B cell (primary cell): ENCODE measurements around the gene ASPN. TPM values are rescaled to one million over a fixed set of nuclear protein-coding genes. Genes with fewer than 3 reads are reported as not detected.

ENCODE experiments used
- ATAC-seq: fragments of 200-7000 bp; cut with Tn5 transposase; one replicate; pipeline ENCODE4 v1.10.0; 2021; ENCODE audit warnings: low read depth, mild to moderate bottlenecking, moderate number of reproducible peaks, moderate library complexity
- CTCF ChIA-PET: fragments of 350-600 bp; sonication (Branson Sonifier 250); formaldehyde crosslinking; loops from one replicate; lab custom pipeline; 2021; ENCODE audit warnings: antibody characterized with exemption, inconsistent platforms; lab: Charles Lee
- POLR2A ChIA-PET: fragments of 350-600 bp; sonication (Branson Sonifier 250); formaldehyde crosslinking; loops from one replicate; lab custom pipeline; 2021; ENCODE audit warnings: antibody characterized with exemption; lab: Charles Lee
- DNase-seq: peaks from one replicate; pipeline ENCODE4 v3.0.0; 2013
- H2AFZ ChIP-seq: 2 replicates; pipeline ENCODE4 v1.6.1; 2012; ENCODE audit warnings: mild to moderate bottlenecking, low read depth, low read length; ENCODE audit not compliant: insufficient read depth, poor library complexity, severe bottlenecking
- H3K27ac ChIP-seq, 2 donors: 1 replicate in 1 of 2; 2 replicates in 1 of 2; pipeline ENCODE4 v1.5.1; 2012 to 2013; ENCODE audit warnings: low read length in 2 of 2, mild to moderate bottlenecking in 2 of 2, moderate library complexity in 1 of 2
- H3K27me3 ChIP-seq, 4 experiments: fragments of 200-600 bp in 1 of 4; sonication (generic) in 1 of 4; replicated peaks in 1 of 4; 1 replicate in 2 of 4; 2 replicates in 2 of 4; pipeline versions ENCODE4 v1.6.1 to v1.7.0; 2013 to 2016; ENCODE audit warnings: low read length in 3 of 4, mild to moderate bottlenecking in 2 of 4, mixed read lengths in 1 of 4, moderate library complexity in 1 of 4; ENCODE audit not compliant: insufficient read depth in 4 of 4, control insufficient read depth in 3 of 4; ENCODE audit errors: control extremely low read depth in 1 of 4
- H3K36me3 ChIP-seq, 2 experiments: replicated peaks in 1 of 2; 1 replicate in 1 of 2; 2 replicates in 1 of 2; pipeline versions ENCODE4 v1.6.1 to v1.7.1; 2013; ENCODE audit warnings: low read length in 1 of 2; ENCODE audit not compliant: insufficient read depth in 2 of 2, control insufficient read depth in 1 of 2; ENCODE audit errors: control extremely low read depth in 1 of 2, extremely low read depth in 1 of 2
- H3K4me1 ChIP-seq, 2 donors: fragments of 200-600 bp in 1 of 2; sonication (generic) in 1 of 2; 1 replicate in 1 of 2; 2 replicates in 1 of 2; pipeline versions ENCODE4 v1.5.1 to v1.6.1; 2013 to 2017; ENCODE audit warnings: low read length in 2 of 2; ENCODE audit not compliant: control insufficient read depth in 2 of 2, insufficient read depth in 2 of 2
- H3K4me2 ChIP-seq: replicated peaks from 2 replicates; pipeline ENCODE3; 2012; ENCODE audit warnings: mild to moderate bottlenecking, low read depth, low read length; ENCODE audit not compliant: poor library complexity, severe bottlenecking
- H3K4me3 ChIP-seq, 5 experiments: fragments of 200-600 bp in 1 of 5; sonication (generic) in 1 of 5; 1 replicate in 3 of 5; 2 replicates in 2 of 5; pipeline versions ENCODE4 v1.5.1 to v1.7.0; 2011 to 2016; ENCODE audit warnings: low read length in 4 of 5, mild to moderate bottlenecking in 4 of 5, low read depth in 2 of 5, control low read depth in 1 of 5, moderate library complexity in 1 of 5; ENCODE audit not compliant: insufficient read depth in 1 of 5; ENCODE audit errors: control extremely low read depth in 1 of 5, extremely low read depth in 1 of 5
- H3K79me2 ChIP-seq: fragments of 200-600 bp; sonication (generic); one replicate; pipeline ENCODE4 v1.6.0; 2016; ENCODE audit warnings: low read length; ENCODE audit not compliant: control insufficient read depth, insufficient read depth
- H3K9ac ChIP-seq: fragments of 200-600 bp; sonication (generic); 2 replicates; pipeline ENCODE4 v1.6.1; 2017; ENCODE audit warnings: mild to moderate bottlenecking, low read length, moderate library complexity
- H3K9me3 ChIP-seq, 3 donors: one replicate each; pipeline versions ENCODE4 v1.6.1 to v1.7.1; 2013; ENCODE audit warnings: low read length in 2 of 3; ENCODE audit not compliant: control insufficient read depth in 2 of 3, insufficient read depth in 1 of 3; ENCODE audit errors: control extremely low read depth in 1 of 3
- H4K20me1 ChIP-seq: 2 replicates; pipeline ENCODE4 v1.6.0; 2012; ENCODE audit warnings: mild to moderate bottlenecking, low read length; ENCODE audit not compliant: insufficient read depth, control insufficient read depth, poor library complexity, severe bottlenecking
- H3K27ac Mint-ChIP-seq: one replicate; pipeline ENCODE4 v1.8.0; 2021; ENCODE audit warnings: mixed read lengths
- H3K27me3 Mint-ChIP-seq: one replicate; pipeline ENCODE4 v1.8.0; 2021; ENCODE audit warnings: mixed read lengths
- H3K4me1 Mint-ChIP-seq: one replicate; pipeline ENCODE4 v1.8.0; 2021; ENCODE audit warnings: mixed read lengths
- H3K4me3 Mint-ChIP-seq: one replicate; pipeline ENCODE4 v1.8.0; 2021; ENCODE audit warnings: mixed read lengths
- H3K9me3 Mint-ChIP-seq: one replicate; pipeline ENCODE4 v1.8.0; 2022; ENCODE audit warnings: mixed read lengths; ENCODE audit not compliant: insufficient read depth
- EZH2 ChIP-seq: IDR thresholded peaks from 2 replicates; pipeline ENCODE4 v1.6.1; 2012; ENCODE audit warnings: borderline replicate concordance, low read depth, mild to moderate bottlenecking, moderate library complexity, low read length; ENCODE audit not compliant: insufficient read depth, poor library complexity, severe bottlenecking
- WGBS: methylation state at CpG from one replicate; pipeline ENCODE4 v1.1.5; 2013; ENCODE audit warnings: missing lambda C conversion rate; ENCODE audit not compliant: insufficient coverage; 5-methylcytosine and 5-hydroxymethylcytosine counted together
- intact Hi-C: fragments of 100-400 bp; cut with micrococcal nuclease; formaldehyde crosslinking; loops from one replicate; pipeline ENCODE4 v1.10.0; 2022
- polyA plus RNA-seq: library from polyadenylated mRNA; depleted of rRNA; stranded (reverse); fragments of >200 nt; gene quantifications from 2 replicates; pipeline ENCODE4 v1.2.3, GENCODE V29; 2012
- small RNA-seq: library from RNA; depleted of rRNA; stranded (forward); fragments of <200 nt; gene quantifications from one replicate; pipeline ENCODE3, GENCODE V24; 2012; ENCODE audit warnings: low replicate concordance, low read depth; ENCODE audit not compliant: insufficient read length
- total RNA-seq, 2 donors: library from RNA; stranded (reverse); fragments of 120-200 nt in 1 of 2; gene quantifications; 1 replicate in 1 of 2; 2 replicates in 1 of 2; pipeline versions ENCODE4 v1.2.3 to v1.2.4, GENCODE V29; 2013 to 2022
- TF ChIP-seq, protein P1 (sequence below): fragments of 200-600 bp; IDR thresholded peaks from one replicate; pipeline ENCODE4 v1.8.0; 2022; ENCODE audit warnings: antibody characterized with exemption, mild to moderate bottlenecking

ASPN gene
- total and polyA plus RNA-seq, 2 donors (not counting 1 experiment from before 2014, with no cell fraction given), result not detected

GRCh38 chr9:92406477-92406876 lies 75.8 kb downstream of the ASPN start:
- Histone ChIP-seq H3K9me3 (no peaks in the 10 kb centered on the region), H3K4me1 (peaks cover 13 to 15% of the 10 kb centered on the region in 2 donors), H4K20me1 (no peaks in the 10 kb centered on the region), H3K4me3 (peak overlapping the region in 4 of 5 experiments; percentile 3 to 56 (median 44)), H3K27me3 (no peaks in the 10 kb centered on the region), H3K4me2 (peak overlapping the region; percentile 61), H2AFZ (peak overlapping the region; percentile 73), H3K79me2 (no peaks in the 10 kb centered on the region), H3K36me3 (no peaks in the 10 kb centered on the region), H3K9ac (peak overlapping the region; percentile 46), H3K27ac (peak overlapping the region; percentile 24 to 61)
- POLR2A ChIA-PET, result no interaction called here
- TF ChIP-seq, protein P1, sequence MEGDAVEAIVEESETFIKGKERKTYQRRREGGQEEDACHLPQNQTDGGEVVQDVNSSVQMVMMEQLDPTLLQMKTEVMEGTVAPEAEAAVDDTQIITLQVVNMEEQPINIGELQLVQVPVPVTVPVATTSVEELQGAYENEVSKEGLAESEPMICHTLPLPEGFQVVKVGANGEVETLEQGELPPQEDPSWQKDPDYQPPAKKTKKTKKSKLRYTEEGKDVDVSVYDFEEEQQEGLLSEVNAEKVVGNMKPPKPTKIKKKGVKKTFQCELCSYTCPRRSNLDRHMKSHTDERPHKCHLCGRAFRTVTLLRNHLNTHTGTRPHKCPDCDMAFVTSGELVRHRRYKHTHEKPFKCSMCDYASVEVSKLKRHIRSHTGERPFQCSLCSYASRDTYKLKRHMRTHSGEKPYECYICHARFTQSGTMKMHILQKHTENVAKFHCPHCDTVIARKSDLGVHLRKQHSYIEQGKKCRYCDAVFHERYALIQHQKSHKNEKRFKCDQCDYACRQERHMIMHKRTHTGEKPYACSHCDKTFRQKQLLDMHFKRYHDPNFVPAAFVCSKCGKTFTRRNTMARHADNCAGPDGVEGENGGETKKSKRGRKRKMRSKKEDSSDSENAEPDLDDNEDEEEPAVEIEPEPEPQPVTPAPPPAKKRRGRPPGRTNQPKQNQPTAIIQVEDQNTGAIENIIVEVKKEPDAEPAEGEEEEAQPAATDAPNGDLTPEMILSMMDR, result no peak
- no peak for TF ChIP-seq EZH2
- intact Hi-C loops, result loop anchor here (2.0 kb wide), 1 partner anchor 82 kb away; the partner anchor contains the start of genes CENPP and NOL8
- CTCF ChIA-PET, result interaction anchor here (1.4 kb wide), 1 partner anchor 266 kb away, joined by 4 read pairs; no protein-coding TSS in a partner anchor
- Mint-ChIP-seq H3K9me3 (no peaks in the 10 kb centered on the region), H3K4me3 (peak overlapping the region; percentile 79), H3K27ac (peak overlapping the region; percentile 85), H3K27me3 (no peaks in the 10 kb centered on the region), H3K4me1 (peaks cover 17% of the 10 kb centered on the region)
- DNase-seq, result peak; percentile 70
- ATAC-seq, result peak; percentile 94
- 33% methylated on average over 2 of the region's 3 CpGs for WGBS

Small RNAs within 50 kb of the gene (small RNA-seq; reads per million reads assigned to genes)
- gene MIR4670, result not detected

Other genes with a start within 250 kb of the ASPN start
- 82.8 and 94.5 TPM in 2 replicates for gene IARS1, start 188.8 kb downstream of the ASPN start, total RNA-seq
- 22.3 and 31.6 TPM in 2 replicates for gene IARS1, start 188.8 kb downstream of the ASPN start, polyA plus RNA-seq
- 89.1 and 91.0 TPM in 2 replicates for gene NOL8, start 157.2 kb downstream of the ASPN start, total RNA-seq
- 19.9 and 33.1 TPM in 2 replicates for gene NOL8, start 157.2 kb downstream of the ASPN start, polyA plus RNA-seq
- gene CENPP, start 156.6 kb downstream of the ASPN start, total RNA-seq, result 5.3 and 6.2 TPM in 2 replicates
- 1.4 and 3.1 TPM in 2 replicates for gene CENPP, start 156.6 kb downstream of the ASPN start, polyA plus RNA-seq
- gene OGN, start 77.9 kb downstream of the ASPN start, total RNA-seq, result not detected in 2 replicates
- gene OGN, start 77.9 kb downstream of the ASPN start, polyA plus RNA-seq, result not detected in 2 replicates
- gene OMD, start 58.0 kb downstream of the ASPN start, total RNA-seq, result not detected in 2 replicates
- not detected in 2 replicates for gene OMD, start 58.0 kb downstream of the ASPN start, polyA plus RNA-seq
- not detected in 2 replicates for gene ECM2, start 53.5 kb upstream of the ASPN start, total RNA-seq
- 0.09 TPM in 1 of 2 replicates, not detected in the other for gene ECM2, start 53.5 kb upstream of the ASPN start, polyA plus RNA-seq
- gene IPPK, start 187.6 kb upstream of the ASPN start, total RNA-seq, result 6.8 and 8.5 TPM in 2 replicates
- 8.7 and 15.5 TPM in 2 replicates for gene IPPK, start 187.6 kb upstream of the ASPN start, polyA plus RNA-seq